ENCODE data around the gene ILF3.
"Not testable (repeated sequence)": the region's sequence is repeated elsewhere in the genome, so short reads cannot be mapped to it uniquely, and the experiment has no call there.

- not testable (repeated sequence) for TF ChIP-seq CTCF, POLR2A (IDR thresholded peaks at IDR 0.05)
Measured at GRCh38 chr19:10671922-10672321, 17.8 kb downstream of the ILF3 start.

All from lower leg skin (tissue), 3 donors.